ENCODE data around the gene ATXN1.
"Not testable (repeated sequence)": the region's sequence is repeated elsewhere in the genome, so short reads cannot be mapped to it uniquely, and the experiment has no call there.

The ATXN1 gene

DNA sequence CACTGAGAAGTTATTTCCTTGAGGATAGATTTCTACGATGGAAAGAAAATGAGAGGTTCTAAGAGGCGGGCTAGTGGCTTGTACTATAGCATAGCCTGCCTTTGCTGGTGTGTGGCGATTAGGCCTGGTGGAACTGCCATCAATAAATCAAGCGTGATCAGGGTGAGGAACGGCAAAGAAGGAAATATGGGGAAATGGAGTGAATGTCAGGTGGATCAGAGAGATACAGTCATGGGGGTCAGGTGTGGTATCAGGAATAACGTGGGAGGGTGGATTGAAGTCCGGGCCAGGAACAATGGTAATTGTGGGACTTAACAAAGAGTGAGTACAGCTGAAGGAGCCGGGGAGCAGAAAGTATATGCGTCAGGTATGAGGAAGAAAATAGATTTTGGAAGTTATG, 500.7 kb downstream of the ATXN1 start:
- not testable (repeated sequence) for FAIRE-seq

GRCh38 chr6:16259604-16260003, 501.7 kb downstream of the ATXN1 start:
- FAIRE-seq = not testable (repeated sequence)

DNA sequence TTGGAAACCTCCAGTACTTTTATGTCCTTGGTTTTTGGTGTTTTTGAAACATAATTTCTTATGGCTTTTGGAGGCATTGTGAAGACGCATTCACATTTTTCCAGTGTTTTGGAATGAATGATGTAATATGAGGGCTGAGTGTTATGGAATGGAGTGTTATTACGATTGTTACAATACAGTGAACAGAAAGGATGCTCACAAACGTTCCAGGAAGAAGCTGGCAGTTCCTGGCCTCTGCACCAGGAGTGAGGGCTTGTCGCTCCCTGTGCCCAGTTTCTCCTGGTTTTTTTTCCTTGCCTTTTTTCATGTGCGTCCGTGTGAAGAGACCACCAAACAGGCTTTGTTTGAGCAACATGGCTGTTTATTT, 502.6 kb downstream of the ATXN1 start:
- no peak for FAIRE-seq

- FAIRE-seq = no peak
Observed at GRCh38 chr6:16257999-16258708, 503.1 kb downstream of the ATXN1 start.

- no peak for FAIRE-seq
Observed at GRCh38 chr6:16256781-16257180, 504.5 kb downstream of the ATXN1 start.

DNA sequence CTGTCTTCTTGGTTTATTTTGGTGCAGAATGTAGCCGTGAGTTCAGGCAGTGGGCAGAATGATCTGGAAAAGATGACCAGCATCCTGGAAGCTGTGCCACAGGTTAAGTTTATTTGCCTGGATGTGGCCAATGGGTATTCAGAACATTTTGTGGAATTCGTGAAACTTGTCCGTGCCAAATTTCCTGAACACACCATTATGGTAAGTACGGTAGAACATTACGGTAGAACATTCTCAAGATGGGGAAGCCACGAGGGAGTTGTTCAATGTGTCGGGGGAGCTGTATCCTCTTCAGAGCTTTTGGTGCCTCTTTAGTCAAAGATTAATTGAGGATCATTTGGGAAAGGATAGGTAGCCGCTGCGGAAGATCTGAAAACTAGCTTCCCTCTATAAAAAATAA, 506.7 kb downstream of the ATXN1 start:
- no peak for FAIRE-seq

- FAIRE-seq = no peak
Observed at GRCh38 chr6:16253399-16254144, 507.7 kb downstream of the ATXN1 start.

- no peak for FAIRE-seq
Observed at GRCh38 chr6:16252686-16253299, 508.5 kb downstream of the ATXN1 start.

- no peak for FAIRE-seq
Observed at GRCh38 chr6:16251706-16252105, 509.6 kb downstream of the ATXN1 start.

GRCh38 chr6:16249971-16250370, 511.3 kb downstream of the ATXN1 start:
- FAIRE-seq = no peak
